ENCODE data around the gene LLGL2. TPM values are rescaled to one million over a fixed set of nuclear protein-coding genes. Genes with fewer than 3 reads are reported as not detected.

Gene LLGL2
- total and polyA plus RNA-seq, 8 donors: 72.3 to 565 (median 174) TPM

DNA sequence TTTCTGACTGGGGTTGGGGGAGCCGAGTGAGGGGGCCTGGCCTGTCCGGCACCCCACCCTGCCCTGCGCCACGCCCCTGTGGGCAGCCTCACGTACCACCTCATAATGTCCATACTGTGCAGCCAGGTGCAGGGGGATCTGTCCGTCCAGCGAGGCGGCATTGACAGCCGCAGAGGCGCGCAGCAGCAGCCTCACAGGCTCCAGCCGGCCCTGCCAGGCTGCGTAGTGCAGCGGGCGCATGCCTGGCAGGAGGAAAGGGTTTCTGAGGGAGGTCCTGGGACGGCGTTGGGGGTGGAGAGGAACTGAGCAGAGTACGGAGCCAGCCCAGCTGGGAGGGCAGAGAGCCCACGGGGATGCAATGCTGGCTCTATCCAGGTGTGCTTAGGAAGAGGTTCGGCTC lies 18.6 kb upstream of the LLGL2 start:
- peaks cover 21 to 70% (median 63%) of the 10 kb centered on the region in 4 donors for H3K36me3 ChIP-seq

GRCh38 chr17:75507733-75508719 lies 17.5 kb upstream of the LLGL2 start:
- intact Hi-C loops (cut with DNase I; ENCODE audit: low total_unique reads): loop anchor here (10.0 kb wide), 1 partner anchor 73 kb away; no protein-coding TSS in a partner anchor
- Histone ChIP-seq H3K9me3 (no peaks in the 10 kb centered on the region), H3K27me3 (no peaks in the 10 kb centered on the region), H3K4me1 (peaks cover 35 to 65% (median 52%) of the 10 kb centered on the region in 4 donors), H3K27ac (peak overlapping the region in 4 of 5 donors; percentile 35 to 94 (median 62)), H3K36me3 (peaks cover 21 to 58% (median 51%) of the 10 kb centered on the region in 4 donors), H3K4me3 (no peak overlapping the region)
- no peak for TF ChIP-seq POLR2A (IDR thresholded peaks at IDR 0.05)
- no peak for TF ChIP-seq POLR2AphosphoS5 (IDR thresholded peaks at IDR 0.05)
- no peak for TF ChIP-seq EP300 (IDR thresholded peaks at IDR 0.05)
- TF ChIP-seq, protein P1, sequence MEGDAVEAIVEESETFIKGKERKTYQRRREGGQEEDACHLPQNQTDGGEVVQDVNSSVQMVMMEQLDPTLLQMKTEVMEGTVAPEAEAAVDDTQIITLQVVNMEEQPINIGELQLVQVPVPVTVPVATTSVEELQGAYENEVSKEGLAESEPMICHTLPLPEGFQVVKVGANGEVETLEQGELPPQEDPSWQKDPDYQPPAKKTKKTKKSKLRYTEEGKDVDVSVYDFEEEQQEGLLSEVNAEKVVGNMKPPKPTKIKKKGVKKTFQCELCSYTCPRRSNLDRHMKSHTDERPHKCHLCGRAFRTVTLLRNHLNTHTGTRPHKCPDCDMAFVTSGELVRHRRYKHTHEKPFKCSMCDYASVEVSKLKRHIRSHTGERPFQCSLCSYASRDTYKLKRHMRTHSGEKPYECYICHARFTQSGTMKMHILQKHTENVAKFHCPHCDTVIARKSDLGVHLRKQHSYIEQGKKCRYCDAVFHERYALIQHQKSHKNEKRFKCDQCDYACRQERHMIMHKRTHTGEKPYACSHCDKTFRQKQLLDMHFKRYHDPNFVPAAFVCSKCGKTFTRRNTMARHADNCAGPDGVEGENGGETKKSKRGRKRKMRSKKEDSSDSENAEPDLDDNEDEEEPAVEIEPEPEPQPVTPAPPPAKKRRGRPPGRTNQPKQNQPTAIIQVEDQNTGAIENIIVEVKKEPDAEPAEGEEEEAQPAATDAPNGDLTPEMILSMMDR (IDR thresholded peaks at IDR 0.05): no peak
- no peak for DNase-seq
- WGBS, 5 donors: 67 to 80% (median 77%) methylated on average over 18 to 27 of the region's 27 CpGs

More for the DNA sequence above, 18.6 kb upstream of the LLGL2 start:
- intact Hi-C loops (cut with DNase I; ENCODE audit: low total_unique reads): loop anchor here (10.0 kb wide), 1 partner anchor 72 kb away; no protein-coding TSS in a partner anchor
- Histone ChIP-seq H3K27ac (peak overlapping the region in 1 of 5 donors; percentile 89), H3K9me3 (no peaks in the 10 kb centered on the region), H3K27me3 (no peaks in the 10 kb centered on the region), H3K4me1 (peaks cover 23 to 60% (median 41%) of the 10 kb centered on the region in 4 donors), H3K4me3 (no peak overlapping the region)
- TF ChIP-seq POLR2A (IDR thresholded peaks at IDR 0.05) (no peak), EP300 (IDR thresholded peaks at IDR 0.05) (no peak), POLR2AphosphoS5 (IDR thresholded peaks at IDR 0.05) (no peak)
- TF ChIP-seq, protein P1 (IDR thresholded peaks at IDR 0.05): no peak
- 87 to 95% (median 92%) methylated on average over 17 to 20 of the region's 20 CpGs for WGBS, 5 donors
- DNase-seq: no peak

DNA sequence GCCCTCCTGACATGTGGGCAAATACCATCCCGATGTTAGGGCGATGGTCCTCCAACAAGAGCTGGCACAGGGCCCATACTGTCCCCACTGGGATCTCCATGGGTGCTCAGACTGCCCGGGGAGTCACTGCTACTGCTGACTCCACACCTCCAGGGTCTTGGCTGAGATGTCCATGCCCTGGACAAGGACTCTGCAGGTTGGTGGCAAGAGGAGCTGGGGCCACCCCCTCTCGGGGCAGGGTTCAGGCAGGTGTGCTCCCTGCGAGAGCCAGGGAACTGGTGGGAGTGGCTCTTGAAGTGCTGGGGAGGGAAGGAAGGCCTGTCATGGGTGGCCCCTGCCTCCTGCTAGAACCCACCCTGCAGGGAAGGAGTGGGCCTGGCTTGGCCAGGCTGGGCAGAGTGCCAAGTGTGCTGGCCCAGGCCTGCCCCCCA lies 16.6 kb upstream of the LLGL2 start:
- Histone ChIP-seq H3K4me1 (peaks cover 44 to 74% (median 61%) of the 10 kb centered on the region in 4 donors), H3K9me3 (no peaks in the 10 kb centered on the region), H3K27me3 (no peaks in the 10 kb centered on the region), H3K4me3 (no peak overlapping the region), H3K27ac (peak overlapping the region; percentile 19 to 94 (median 36)), H3K36me3 (peaks cover 17 to 52% (median 43%) of the 10 kb centered on the region in 4 donors)
- DNase-seq: no peak
- no peak for TF ChIP-seq POLR2A (IDR thresholded peaks at IDR 0.05)
- WGBS, 5 donors: 44 to 60% (median 49%) methylated on average over 5 of the region's 5 CpGs
- intact Hi-C loops (cut with DNase I; ENCODE audit: low total_unique reads): loop anchor here (10.0 kb wide), 1 partner anchor 74 kb away; no protein-coding TSS in a partner anchor

- intact Hi-C loops (cut with DNase I; ENCODE audit: low total_unique reads): loop anchor here (10.0 kb wide), 1 partner anchor 75 kb away; no protein-coding TSS in a partner anchor
- 67 to 87% (median 70%) methylated on average over 14 to 19 of the region's 19 CpGs for WGBS, 5 donors
- H3K4me3 ChIP-seq: no peak overlapping the region
- peaks cover 17 to 44% (median 36%) of the 10 kb centered on the region in 4 donors for H3K36me3 ChIP-seq
- no peaks in the 10 kb centered on the region for H3K27me3 ChIP-seq
- H3K27ac ChIP-seq: peak overlapping the region; percentile 19 to 94 (median 89)
- TF ChIP-seq, protein P1 (IDR thresholded peaks at IDR 0.05): no peak
- TF ChIP-seq EP300 (IDR thresholded peaks at IDR 0.05) (peak; percentile 59), POLR2AphosphoS5 (IDR thresholded peaks at IDR 0.05) (peak in 2 of 3 donors; percentile 18 to 46), POLR2A (IDR thresholded peaks at IDR 0.05) (no peak)
- H3K4me1 ChIP-seq: peaks cover 51 to 74% (median 62%) of the 10 kb centered on the region in 4 donors
- DNase-seq: no peak
- no peaks in the 10 kb centered on the region for H3K9me3 ChIP-seq
Measured at GRCh38 chr17:75509528-75510258, 15.8 kb upstream of the LLGL2 start.

Data from stomach (tissue), 9 donors.